ENCODE results near the gene OSBPL9.
"Not testable (repeated sequence)": the region's sequence is repeated elsewhere in the genome, so short reads cannot be mapped to it uniquely, and the experiment has no call there.

OSBPL9 gene

GRCh38 chr1:51732701-51733425 lies 116.0 kb downstream of the OSBPL9 start:
- no peak for TF ChIP-seq CTCF (IDR thresholded peaks at IDR 0.05; ENCODE audit: insufficient read depth, low read length, poor library complexity, severe bottlenecking)
- DNase-seq (ENCODE audit: extremely low read depth, insufficient read length): no peak
- H3K36me3 ChIP-seq (ENCODE audit: control insufficient read depth, insufficient read depth, low read length): peaks cover 1% of the 10 kb centered on the region
- no peak overlapping the region for H3K4me3 ChIP-seq (replicated peaks; ENCODE audit: low read depth, low read length)
- H3K27me3 ChIP-seq (replicated peaks; ENCODE audit: control insufficient read depth, insufficient read depth, low read length): no peaks in the 10 kb centered on the region

- DNase-seq (ENCODE audit: extremely low read depth, insufficient read length): not testable (repeated sequence)
Measured at GRCh38 chr1:51733426-51733774, 116.5 kb downstream of the OSBPL9 start.

GRCh38 chr1:51733793-51734522 lies 117.1 kb downstream of the OSBPL9 start:
- Histone ChIP-seq H3K27me3 (replicated peaks; ENCODE audit: control insufficient read depth, insufficient read depth, low read length) (no peaks in the 10 kb centered on the region), H3K4me3 (replicated peaks; ENCODE audit: low read depth, low read length) (no peak overlapping the region), H3K36me3 (ENCODE audit: control insufficient read depth, insufficient read depth, low read length) (peaks cover 1% of the 10 kb centered on the region)
- DNase-seq (ENCODE audit: extremely low read depth, insufficient read length): no peak
- no peak for TF ChIP-seq CTCF (IDR thresholded peaks at IDR 0.05; ENCODE audit: insufficient read depth, low read length, poor library complexity, severe bottlenecking)

More at GRCh38 chr1:51733426-51733774, 116.5 kb downstream of the OSBPL9 start:
- not testable (repeated sequence) for H3K4me3 ChIP-seq (replicated peaks; ENCODE audit: low read depth, low read length); H3K36me3 ChIP-seq (ENCODE audit: control insufficient read depth, insufficient read depth, low read length); H3K27me3 ChIP-seq (replicated peaks; ENCODE audit: control insufficient read depth, insufficient read depth, low read length)

GRCh38 chr1:51734896-51735745 lies 118.2 kb downstream of the OSBPL9 start:
- H3K4me3 ChIP-seq (replicated peaks; ENCODE audit: low read depth, low read length): no peak overlapping the region
- TF ChIP-seq CTCF (IDR thresholded peaks at IDR 0.05; ENCODE audit: insufficient read depth, low read length, poor library complexity, severe bottlenecking): no peak
- no peak for DNase-seq (ENCODE audit: extremely low read depth, insufficient read length)
- H3K27me3 ChIP-seq (replicated peaks; ENCODE audit: control insufficient read depth, insufficient read depth, low read length): no peaks in the 10 kb centered on the region
- peaks cover 1% of the 10 kb centered on the region for H3K36me3 ChIP-seq (ENCODE audit: control insufficient read depth, insufficient read depth, low read length)

GRCh38 chr1:51735746-51736254 lies 118.9 kb downstream of the OSBPL9 start:
- H3K27me3 ChIP-seq (replicated peaks; ENCODE audit: control insufficient read depth, insufficient read depth, low read length): no peaks in the 10 kb centered on the region
- H3K36me3 ChIP-seq (ENCODE audit: control insufficient read depth, insufficient read depth, low read length): peaks cover 1% of the 10 kb centered on the region
- no peak overlapping the region for H3K4me3 ChIP-seq (replicated peaks; ENCODE audit: low read depth, low read length)
- no peak for TF ChIP-seq CTCF (IDR thresholded peaks at IDR 0.05; ENCODE audit: insufficient read depth, low read length, poor library complexity, severe bottlenecking)
- DNase-seq (ENCODE audit: extremely low read depth, insufficient read length): no peak
